ENCODE results near the gene AKR1D1.
"Not testable (repeated sequence)": the region's sequence is repeated elsewhere in the genome, so short reads cannot be mapped to it uniquely, and the experiment has no call there.

The AKR1D1 gene

DNA sequence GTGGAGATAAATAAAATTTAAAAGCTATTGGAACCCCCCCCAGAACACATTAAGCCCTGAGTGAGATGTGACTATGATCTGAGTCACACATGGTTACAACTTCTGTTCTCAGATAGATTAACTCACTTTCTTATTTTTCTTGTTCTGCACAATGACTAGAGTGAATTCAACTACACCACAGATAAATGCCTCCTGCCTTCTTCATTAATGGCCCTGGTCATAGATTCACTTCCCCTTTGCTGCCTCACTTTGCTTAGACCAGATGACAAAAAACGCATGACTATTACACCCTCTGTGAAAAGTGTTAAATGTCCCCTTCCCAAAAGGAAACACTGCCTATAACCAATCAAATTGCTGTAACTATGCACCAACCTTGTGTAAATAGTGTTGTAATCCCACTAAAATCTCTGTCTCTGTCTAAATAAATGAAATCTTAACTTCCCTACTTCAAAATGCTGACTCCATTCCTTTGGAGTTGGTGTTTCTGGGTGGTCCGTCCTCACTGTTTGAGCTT, 49.4 kb downstream of the AKR1D1 start:
- no peak for DNase-seq

DNA sequence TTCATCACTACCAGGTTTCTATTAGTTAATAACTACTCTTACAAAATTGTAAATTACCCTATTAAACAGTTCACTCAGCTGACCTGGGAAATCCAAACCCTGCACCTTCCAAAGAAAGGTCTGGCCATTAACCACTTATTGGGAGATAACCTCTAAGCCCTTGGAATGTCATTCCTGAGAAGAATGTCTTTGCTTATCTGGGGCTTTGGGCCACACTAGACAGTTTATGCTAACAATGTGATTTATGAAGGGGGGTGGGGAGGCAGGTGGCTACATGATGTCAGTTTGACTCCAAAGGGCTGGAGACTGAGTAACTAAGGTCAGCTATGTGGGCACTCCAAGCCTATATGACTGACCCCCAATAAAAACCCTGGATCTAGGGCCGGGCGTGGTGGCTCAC, 50.7 kb downstream of the AKR1D1 start:
- no peak for DNase-seq

DNA sequence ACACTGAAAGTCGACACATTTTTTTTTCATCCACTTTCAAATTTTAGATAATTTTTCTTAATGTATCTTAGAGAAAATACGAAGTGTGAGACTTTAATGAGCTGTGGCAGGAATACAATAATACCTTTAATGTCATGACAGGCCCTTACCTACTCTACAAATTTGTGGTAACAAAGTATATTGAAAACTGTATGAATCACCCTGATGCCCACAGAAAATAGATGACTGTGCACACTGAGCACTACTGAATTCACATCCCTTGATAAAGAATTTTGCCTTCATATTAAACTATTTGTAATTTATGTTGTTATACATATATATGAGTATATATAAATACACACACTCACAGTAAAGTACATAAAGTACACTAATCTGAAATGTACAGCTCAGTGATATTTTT, 51.7 kb downstream of the AKR1D1 start:
- DNase-seq = no peak

DNA sequence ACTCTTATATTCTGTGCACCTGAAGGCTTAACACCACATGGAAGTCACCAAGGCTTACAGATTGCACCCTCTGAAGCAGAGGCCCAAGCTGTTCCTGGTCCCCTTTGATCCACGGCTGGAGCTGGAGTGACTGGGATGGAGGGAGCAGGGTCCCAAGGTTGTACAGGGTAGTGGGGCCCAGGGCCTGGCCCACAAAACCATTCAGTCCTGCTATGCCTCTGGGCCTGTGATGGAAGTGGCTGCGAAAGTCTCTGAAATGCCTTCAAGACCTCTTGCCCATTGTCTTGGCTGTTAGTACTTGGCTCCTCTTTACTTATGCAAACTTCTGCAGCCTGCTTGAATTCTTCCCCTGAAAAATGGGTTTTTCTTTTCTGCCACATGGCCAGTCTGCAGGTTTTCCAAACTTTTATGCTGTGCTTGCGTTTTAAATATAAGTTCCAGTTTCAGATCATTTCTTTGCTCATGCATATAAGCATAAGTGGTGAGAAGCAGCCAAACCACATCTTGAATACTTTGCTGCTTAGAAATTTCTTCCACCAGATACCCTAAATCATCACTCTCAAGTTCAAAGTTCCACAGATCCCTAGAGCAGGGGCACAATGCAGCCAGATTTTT, 53.4 kb downstream of the AKR1D1 start:
- no peak for DNase-seq

DNA sequence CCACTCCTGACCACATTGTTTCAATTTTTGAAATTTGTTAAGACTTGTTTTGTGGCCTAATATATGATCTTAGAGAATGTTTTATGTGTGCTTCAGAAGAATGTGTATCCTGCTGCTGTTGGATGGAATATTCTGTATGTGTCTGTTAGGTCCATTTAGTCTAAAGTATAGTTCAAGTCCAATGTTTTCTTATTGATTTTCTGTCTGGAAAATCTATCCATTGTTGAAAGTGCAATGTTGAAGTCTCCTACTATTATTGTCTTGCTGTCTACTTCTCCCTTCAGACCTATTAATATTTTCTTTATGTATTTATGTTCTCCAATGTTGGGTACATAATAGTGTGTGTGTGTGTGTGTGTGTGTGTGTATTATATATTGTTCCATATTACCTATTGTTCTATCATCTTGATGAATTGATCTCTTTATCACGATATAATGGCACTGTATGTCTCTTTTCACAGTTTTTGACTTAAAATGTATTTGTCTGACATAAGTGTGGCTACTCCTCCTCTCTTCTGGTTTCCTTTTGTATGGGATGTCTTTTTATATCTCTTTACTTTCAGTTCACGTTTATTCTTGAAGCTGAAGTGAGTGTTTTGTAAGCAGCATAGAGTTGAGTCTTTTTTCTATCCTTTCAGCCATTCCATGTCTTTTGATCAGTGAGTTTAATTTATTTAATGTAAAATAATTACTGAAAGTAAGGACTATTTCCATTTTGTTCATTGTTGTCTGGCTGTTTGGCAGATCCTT, 61.3 kb downstream of the AKR1D1 start:
- no peak for DNase-seq

DNA sequence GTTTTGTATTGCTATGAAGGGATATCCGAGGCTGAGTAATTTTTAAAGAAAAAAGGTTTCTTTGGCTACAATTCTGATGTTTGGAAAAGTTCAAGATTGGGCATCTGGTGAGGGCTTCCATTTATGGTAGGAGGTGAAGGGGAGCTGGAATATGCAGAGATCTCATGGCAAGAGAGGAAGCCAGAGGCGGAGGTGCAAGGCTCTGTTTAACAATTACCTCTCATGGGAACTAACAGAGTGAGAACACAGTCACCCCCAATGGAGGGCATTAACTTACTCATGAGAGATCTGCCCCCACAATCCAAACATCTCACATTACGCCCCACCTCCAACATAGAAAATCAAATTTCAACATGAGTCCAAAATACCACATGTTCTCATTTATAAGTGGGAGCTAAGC, 62.0 kb downstream of the AKR1D1 start:
- DNase-seq = no peak

DNA sequence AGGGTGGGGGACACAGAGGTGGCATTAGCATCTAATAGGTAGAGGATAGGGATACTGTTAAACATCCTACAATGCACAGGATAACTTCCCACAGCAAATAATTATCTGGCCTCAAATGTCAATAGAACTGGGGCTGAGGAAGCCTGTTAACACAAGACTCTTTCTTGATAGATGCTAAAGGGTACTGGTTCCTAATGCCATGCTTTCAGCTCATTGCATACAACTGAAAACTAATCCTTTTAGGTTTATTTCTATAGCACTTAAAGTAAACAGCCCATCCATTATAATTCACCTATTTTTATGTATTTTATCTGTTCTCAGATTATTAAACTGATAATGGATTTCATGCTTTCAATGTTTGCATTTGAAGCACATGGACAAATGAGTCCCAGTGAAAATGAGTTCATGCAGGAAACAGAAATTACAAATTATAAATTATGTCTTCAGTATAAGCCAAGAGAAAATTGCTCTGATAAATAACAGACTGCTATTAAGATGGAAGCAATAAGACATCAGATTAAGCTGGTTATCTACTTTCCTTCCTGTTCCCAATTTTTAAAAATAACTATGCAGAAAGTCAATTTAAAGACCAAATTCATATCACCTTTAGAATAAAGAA, 66.4 kb downstream of the AKR1D1 start:
- no peak for DNase-seq

DNA sequence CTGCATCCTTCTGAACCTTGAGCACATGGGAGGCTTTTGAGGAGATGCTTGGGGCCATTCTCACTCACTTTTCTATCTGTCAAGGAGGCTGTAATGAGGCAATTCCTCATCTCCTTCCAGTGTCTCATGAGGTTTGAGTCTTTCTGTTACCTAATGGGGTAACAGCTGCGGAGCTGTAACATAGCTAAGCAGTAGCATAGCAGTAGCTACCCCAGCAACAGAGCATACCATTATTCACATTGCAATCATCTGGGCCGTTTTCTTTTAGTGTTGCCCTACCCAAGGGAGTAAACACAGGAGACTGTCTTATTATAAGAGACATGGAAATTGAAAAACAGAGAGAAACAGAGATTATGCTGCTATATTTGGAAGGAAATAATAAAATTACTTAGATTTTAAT, 68.7 kb downstream of the AKR1D1 start:
- no peak for DNase-seq

DNA sequence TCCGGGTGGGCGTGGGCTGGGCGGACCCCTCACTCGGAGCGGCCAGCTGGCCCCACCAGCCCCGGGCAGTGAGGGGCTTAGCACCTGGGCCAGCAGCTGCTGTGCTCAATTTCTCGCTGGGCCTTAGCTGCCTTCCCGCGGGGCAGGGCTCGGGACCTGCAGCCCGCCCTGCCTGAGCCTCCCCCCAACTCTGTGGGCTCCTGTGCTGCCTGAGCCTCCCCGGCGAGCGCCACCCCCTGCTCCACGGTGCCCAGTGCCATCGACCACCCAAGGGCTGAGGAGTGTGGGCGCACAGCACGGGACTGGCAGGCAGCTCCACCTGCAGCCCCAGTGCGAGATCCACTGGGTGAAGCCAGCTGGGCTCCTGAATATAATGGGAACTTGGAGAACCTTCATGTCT, 70.0 kb downstream of the AKR1D1 start:
- DNase-seq = not testable (repeated sequence)

DNA sequence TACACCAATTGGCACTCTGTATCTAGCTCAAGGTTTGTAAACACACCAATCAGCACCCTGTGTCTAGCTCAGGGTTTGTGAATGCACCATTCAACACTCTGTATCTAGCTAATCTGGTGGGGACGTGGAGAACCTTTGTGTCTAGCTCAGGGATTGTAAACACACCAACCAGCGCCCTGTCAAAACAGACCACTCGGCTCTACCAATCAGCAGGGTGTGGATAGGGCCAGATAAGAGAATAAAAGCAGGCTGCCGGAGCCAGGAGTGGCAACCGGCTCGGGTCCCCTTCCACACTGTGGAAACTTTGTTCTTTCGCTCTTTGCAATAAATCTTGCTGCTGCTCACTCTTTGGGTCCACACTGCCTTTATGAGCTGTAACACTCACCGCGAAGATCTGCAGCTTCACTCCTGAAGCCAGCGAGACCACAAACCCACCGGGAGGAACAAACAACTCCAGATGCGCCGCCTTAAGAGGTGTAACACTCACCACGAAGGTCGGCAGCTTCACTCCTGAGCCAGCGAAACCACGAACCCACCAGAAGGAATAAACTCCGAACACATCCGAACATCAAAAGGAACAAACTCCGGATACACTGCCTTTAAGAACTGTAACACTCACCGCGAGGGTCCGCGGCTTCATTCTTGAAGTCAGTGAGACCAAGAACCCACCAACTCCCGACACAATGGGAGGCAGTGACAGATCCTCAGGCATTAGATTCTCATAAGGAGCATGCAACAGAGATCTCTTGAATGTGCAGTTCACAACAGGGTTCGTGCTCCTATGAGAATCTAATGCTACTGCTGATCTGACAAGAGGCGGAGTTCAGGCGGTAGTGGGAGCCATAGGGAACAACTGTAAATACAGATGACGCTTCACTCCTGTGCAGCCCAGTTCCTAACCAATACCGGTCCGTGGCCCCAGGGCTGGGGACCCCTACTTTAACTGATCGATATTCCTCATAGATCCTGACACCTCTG, 70.8 kb downstream of the AKR1D1 start:
- DNase-seq = not testable (repeated sequence)

DNA sequence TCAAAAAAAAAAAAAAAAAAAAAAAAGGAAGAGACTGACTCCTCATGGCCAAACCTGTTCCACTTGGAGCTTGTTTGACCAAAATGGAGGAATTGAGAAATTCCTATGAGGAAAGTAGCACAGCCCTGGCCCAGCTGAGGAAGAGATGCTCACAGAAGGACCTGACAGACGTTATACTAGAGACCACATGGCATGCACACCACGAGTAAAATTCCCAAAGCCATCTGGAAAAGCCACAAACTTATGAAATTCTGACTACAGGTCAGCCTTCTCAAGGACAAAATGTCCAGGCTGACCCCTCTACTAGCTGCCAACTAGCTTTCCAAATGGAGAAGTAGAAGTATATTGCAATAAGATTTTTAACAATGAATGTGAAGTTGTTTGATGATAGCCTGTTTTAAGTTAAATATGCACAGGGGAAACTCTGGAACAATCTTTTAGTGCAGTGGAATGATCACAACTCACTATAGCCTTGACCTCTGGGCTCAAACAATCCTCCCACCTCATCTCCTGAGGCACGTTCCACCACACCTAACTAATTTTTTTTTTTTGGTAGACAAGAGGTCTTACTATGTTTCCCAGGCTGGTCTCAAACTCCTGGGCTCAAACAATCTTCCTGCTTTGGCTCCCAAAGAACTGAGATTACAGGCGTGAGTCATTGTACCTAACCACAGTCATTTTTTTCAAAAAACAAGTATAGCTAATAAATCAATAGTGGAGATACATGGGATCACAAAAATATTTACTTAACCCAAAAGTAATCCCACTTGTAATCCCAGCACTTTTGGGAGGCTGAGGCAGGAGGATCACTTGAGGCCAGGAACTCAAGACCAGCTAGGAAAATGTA, 75.7 kb downstream of the AKR1D1 start:
- DNase-seq = no peak

DNA sequence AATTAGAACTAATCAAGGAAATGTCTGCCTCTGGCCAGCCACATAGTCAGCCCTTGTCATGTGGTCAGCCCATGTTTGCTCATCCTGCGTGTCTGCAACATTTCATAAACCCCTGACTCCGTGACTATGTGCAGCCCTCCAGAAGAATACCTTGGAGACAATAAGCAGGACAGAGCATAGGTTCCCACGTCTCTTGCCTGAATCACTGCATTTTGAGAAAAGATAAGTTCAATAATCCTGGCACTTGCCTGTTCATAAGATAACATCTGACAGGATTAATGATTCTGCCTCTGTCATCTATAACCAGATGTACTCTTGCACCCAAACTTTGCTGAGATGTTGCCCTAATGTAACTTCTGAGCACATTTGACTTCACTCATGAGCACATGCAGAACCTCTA, 78.4 kb downstream of the AKR1D1 start:
- DNase-seq = no peak

DNA sequence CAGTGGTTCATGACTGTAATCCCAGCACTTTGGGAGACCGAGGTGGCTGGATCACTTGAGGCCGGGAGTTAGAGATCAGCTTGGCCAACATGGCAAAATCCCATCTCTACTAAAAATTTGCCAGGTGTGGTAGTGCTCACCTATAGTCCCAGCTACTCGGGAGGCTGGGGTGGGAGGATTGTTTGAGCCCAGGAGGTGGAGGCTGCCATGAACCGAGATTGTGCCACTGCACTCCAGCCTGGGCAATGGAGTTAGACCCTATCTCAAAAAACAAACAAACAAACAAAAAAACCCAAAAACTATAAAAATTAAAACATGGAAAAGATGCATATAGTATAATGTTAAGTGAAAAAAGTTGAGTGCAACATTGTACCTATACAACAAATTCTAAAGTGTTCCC, 81.4 kb downstream of the AKR1D1 start:
- no peak for DNase-seq

DNA sequence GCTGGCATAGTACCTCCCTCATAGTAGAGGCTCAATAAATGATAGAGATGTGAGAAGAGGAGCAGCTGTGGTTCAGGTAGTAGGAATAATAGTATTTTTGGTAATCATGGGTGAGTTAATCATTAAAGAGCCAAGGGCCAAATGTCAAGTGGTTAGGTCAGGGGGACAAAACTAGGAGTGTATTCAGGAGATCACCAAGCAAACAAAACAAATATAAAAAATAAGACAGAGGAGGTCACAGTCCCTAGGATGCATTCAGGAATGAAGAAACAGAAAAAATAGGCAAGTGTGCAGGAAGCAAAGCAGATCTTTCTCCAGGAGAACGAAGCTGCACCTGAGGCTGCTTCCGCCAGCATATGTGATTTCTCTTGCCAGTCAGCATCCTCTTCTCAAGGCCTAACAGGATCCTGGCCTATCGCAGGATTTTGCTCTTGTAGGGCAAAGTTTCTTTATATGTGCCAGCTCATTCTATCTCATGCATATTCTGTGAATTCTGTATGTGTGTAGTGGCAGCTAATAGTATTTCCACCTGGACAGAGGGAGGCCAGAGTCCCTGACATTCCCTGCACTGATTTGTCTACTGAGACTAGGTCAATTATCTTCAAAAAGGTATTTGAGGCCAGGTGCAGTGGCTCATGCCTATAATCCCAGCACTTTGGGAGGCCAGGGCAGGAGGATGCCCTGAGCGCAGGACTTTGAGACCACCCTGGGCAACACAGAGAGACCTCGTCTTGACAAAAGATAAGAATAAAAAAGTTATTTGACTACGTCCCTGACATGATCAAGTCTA, 82.7 kb downstream of the AKR1D1 start:
- DNase-seq = no peak

DNA sequence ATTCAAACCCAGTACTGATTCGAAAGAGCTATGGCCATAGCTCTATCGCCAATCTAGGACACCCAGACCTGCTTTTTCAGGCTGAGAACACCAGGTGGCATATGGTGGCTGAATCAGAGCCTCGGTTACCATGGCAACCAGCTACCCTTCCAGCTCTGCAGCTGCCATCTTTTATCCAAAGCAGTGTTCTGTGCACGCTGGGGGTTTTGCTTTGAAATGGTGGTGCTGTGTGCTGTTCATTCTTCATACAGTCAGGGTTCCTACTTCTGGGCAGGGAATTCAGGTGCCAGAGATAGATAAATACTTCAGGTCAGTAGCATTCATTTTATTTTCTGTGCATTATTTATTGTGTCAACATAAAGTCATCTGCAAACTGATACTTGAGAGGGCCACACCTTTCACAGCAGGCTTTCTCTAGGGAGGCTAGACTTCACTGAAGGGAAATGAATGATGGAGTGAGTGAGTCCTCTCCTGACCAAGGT, 85.4 kb downstream of the AKR1D1 start:
- peak; percentile 98 for DNase-seq

DNA sequence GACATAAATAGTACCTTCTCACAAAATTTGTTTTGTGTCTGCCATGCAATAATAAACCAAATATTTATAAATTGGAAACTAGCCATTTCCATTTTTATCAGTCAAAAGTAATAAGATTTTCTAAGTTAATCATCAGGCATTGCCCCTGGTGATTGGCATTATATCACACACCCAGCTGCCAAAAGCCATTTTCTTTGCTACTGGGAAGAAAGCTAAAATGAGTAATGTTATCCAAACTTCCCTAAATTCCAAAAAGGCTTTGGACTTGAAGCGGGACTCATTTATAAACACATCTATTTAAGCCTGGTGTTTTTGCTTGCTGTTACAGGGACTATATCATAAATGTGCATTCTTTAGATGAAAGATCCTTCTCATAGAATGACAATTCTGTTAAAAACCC, 86.0 kb downstream of the AKR1D1 start:
- no peak for DNase-seq

DNA sequence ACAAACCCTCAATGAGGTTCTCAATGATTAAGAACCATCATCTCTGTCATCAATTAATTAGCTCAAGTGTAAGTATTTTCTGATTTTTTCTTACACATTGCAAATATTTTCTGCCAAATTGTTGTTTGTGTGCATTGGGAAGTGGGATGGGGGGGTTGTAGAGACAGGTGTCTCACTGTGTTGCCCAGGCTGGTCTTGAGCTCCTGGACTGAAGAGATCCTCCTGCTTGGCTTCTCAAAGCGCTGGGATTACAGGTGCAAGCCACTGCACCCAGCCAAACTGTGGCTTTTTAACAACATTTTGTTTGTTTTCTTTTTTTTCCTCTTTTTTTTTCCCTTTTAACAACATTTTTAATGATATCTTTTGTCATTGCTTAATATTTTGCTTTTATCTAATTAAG, 87.5 kb downstream of the AKR1D1 start:
- no peak for DNase-seq

DNA sequence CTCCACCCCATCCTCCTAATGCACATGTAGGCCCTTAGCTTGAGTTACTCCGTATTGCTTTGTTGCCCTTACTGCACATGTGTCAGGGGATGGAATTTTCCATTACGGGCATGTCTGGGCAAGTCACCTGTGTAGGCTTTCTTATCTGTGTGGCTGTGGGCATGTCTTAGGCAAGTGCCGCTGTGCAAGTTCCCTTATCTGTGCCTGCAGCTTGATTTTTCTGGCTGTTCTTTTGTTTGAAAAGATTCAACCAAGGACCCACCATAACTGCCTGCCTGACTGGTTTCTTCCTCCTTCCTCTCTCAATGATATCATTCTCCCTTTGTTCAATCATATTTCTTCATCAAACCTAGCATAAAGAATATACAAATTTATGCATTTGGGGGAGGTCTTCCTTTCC, 88.5 kb downstream of the AKR1D1 start:
- DNase-seq = no peak

DNA sequence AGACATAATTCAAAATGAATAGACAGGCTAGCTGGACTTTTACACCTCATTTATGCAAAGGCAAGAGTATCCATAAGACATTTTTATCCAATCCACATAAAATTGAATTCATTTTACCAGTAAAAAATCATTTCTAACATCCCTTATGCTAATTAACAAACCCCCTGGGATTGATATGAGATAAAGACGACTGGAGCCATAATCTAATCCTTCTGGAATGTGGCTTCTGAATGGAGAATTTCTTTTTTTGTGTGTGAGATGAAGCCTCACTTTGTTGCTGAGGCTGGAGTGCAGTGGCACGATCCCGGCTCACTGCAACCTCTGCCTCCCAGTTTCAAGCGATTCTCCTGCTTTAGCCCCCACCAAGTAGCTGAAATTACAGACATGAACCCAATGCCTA, 90.4 kb downstream of the AKR1D1 start:
- DNase-seq = no peak

DNA sequence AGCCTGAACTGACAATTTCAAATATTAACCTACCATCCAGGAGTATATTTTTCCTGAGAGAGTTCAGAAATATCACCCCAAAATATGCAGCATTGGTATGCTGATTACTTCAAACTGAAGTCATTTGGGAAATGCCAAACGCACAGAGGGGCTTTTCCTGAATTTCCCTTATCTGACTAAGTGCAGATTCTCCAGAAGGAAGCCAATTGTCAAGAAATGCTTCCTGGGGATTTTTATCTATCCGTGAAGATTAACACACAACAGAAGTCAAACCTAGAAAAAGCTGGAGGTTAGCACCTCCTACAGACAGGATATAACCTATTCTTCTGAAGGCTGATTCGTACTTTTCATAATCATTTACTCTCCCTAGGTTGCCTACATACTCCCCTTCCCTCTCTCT, 91.0 kb downstream of the AKR1D1 start:
- DNase-seq = no peak

DNA sequence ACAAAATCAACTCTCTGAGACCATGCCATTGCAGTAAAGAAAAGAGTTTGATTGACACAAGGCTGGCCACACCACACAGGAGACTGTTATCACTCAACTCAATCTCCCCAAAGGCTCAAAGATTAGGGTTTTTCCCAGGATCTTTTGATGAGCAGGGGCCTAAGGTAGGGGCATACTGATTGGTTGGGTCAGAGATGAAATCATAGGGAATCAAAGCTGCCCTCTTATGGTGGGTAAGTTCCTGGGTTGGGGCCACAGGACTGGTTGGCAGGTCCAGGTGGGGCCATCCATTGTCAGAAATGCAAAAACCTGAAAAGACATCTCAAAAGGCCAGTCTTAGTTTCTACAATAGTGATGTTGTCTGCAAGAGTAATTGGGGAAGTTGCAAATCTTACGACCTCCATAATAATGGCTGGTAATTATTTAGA, 91.6 kb downstream of the AKR1D1 start:
- DNase-seq = no peak
